A172 (cell line): ENCODE data around the gene MYL4. TPM values are rescaled to one million over a fixed set of nuclear protein-coding genes. Genes with fewer than 3 reads are reported as not detected.

ENCODE experiments used
- DNase-seq: peaks from one replicate; pipeline ENCODE4 v3.0.0-alpha.2; 2015; ENCODE audit warnings: low spot score
- total RNA-seq: library from RNA; depleted of rRNA; stranded (reverse); fragments of >200 nt; shearing (Covaris generic); gene quantifications from 2 replicates; pipeline ENCODE4 v1.2.3, GENCODE V29; 2014; rRNA removed

Gene MYL4
- total RNA-seq, 1 experiment from 2014 or later = not detected

GRCh38 chr17:47273245-47273644 lies 64.1 kb downstream of the MYL4 start:
- DNase-seq = no peak

Other genes starting within 250 kb of the MYL4 start
- not detected in 2 replicates for gene RPRML, start 230.1 kb upstream of the MYL4 start, total RNA-seq
- 93.1 and 120 TPM in 2 replicates for gene CDC27, start 20.1 kb upstream of the MYL4 start, total RNA-seq
- gene ITGB3, start 44.5 kb downstream of the MYL4 start, total RNA-seq = not detected in 2 replicates
- gene EFCAB13, start 114.6 kb downstream of the MYL4 start, total RNA-seq = not detected in 2 replicates